Subcutaneous abdominal adipose tissue (tissue), 5 donors: ENCODE results near the gene SUPT5H.

ENCODE experiments used
- H3K27ac ChIP-seq: one replicate; pipeline ENCODE4 v1.7.0; 2013; ENCODE audit warnings: low read depth, mild to moderate bottlenecking, inconsistent platforms, low read length, moderate library complexity
- H3K27me3 ChIP-seq, 5 donors: one replicate each; pipeline ENCODE4 v1.7.0; 2013; ENCODE audit warnings: low read length in 5 of 5, inconsistent platforms in 1 of 5; ENCODE audit not compliant: control insufficient read depth in 5 of 5, insufficient read depth in 4 of 5
- H3K36me3 ChIP-seq, 5 donors: one replicate each; pipeline ENCODE4 v1.7.0; 2013; ENCODE audit warnings: low read length in 5 of 5; ENCODE audit not compliant: control insufficient read depth in 5 of 5, insufficient read depth in 5 of 5
- H3K4me1 ChIP-seq, 5 donors: one replicate each; pipeline ENCODE4 v1.7.0; 2013; ENCODE audit warnings: low read length in 5 of 5, mild to moderate bottlenecking in 3 of 5, moderate library complexity in 1 of 5; ENCODE audit not compliant: control insufficient read depth in 5 of 5, insufficient read depth in 5 of 5
- H3K4me3 ChIP-seq, 5 donors: one replicate each; pipeline ENCODE4 v1.7.0; 2013; ENCODE audit warnings: low read length in 5 of 5, low read depth in 1 of 5
- H3K9ac ChIP-seq, 5 donors: one replicate each; pipeline ENCODE4 v1.7.0; 2013; ENCODE audit warnings: low read length in 5 of 5, mild to moderate bottlenecking in 4 of 5, moderate library complexity in 3 of 5
- H3K9me3 ChIP-seq, 5 donors: one replicate each; pipeline ENCODE4 v1.7.0; 2013; ENCODE audit warnings: low read length in 5 of 5; ENCODE audit not compliant: control insufficient read depth in 5 of 5
- donor health status: healthy.
- donor health status: healthy.
- donor health status: healthy.
- donor health status: healthy.
- donor health status: healthy.

Gene SUPT5H

GRCh38 chr19:39413911-39414608 lies 31.3 kb upstream of the SUPT5H start:
- peak overlapping the region; percentile 99 for H3K27ac ChIP-seq
- H3K27me3 ChIP-seq = peaks cover 0 to 4% (median 0%) of the 10 kb centered on the region in 5 donors
- peak overlapping the region; percentile 70 to 100 (median 83) for H3K4me3 ChIP-seq
- H3K9ac ChIP-seq = peak overlapping the region; percentile 52 to 76 (median 68)
- peaks cover 0 to 33% (median 19%) of the 10 kb centered on the region in 5 donors for H3K36me3 ChIP-seq
- no peaks in the 10 kb centered on the region for H3K9me3 ChIP-seq
- peaks cover 22 to 48% (median 41%) of the 10 kb centered on the region in 5 donors for H3K4me1 ChIP-seq

GRCh38 chr19:39415111-39416046 lies 30.0 kb upstream of the SUPT5H start:
- no peaks in the 10 kb centered on the region for H3K9me3 ChIP-seq
- H3K36me3 ChIP-seq = peaks cover 0 to 40% (median 24%) of the 10 kb centered on the region in 5 donors
- peak overlapping the region; percentile 99 for H3K27ac ChIP-seq
- peak overlapping the region in 3 of 5 donors; percentile 82 to 100 (median 99) for H3K4me3 ChIP-seq
- H3K4me1 ChIP-seq = peaks cover 22 to 44% (median 40%) of the 10 kb centered on the region in 5 donors
- H3K27me3 ChIP-seq = peaks cover 0 to 4% (median 0%) of the 10 kb centered on the region in 5 donors
- H3K9ac ChIP-seq = peak overlapping the region in 3 of 5 donors; percentile 28 to 52 (median 38)

- H3K36me3 ChIP-seq = peaks cover 0 to 51% (median 32%) of the 10 kb centered on the region in 5 donors
- peak overlapping the region in 1 of 5 donors; percentile 4 for H3K9ac ChIP-seq
- H3K4me1 ChIP-seq = peaks cover 13 to 33% (median 29%) of the 10 kb centered on the region in 5 donors
- no peak overlapping the region for H3K27ac ChIP-seq
- no peak overlapping the region for H3K4me3 ChIP-seq
- no peaks in the 10 kb centered on the region for H3K9me3 ChIP-seq
- H3K27me3 ChIP-seq = peaks cover 0 to 4% (median 0%) of the 10 kb centered on the region in 5 donors
Measured at GRCh38 chr19:39416152-39417120, 28.9 kb upstream of the SUPT5H start.

GRCh38 chr19:39417463-39418181 lies 27.8 kb upstream of the SUPT5H start:
- H3K9me3 ChIP-seq = no peaks in the 10 kb centered on the region
- H3K4me3 ChIP-seq = no peak overlapping the region
- H3K27ac ChIP-seq = no peak overlapping the region
- no peaks in the 10 kb centered on the region for H3K27me3 ChIP-seq
- H3K9ac ChIP-seq = no peak overlapping the region
- H3K4me1 ChIP-seq = peaks cover 8 to 32% (median 27%) of the 10 kb centered on the region in 5 donors
- H3K36me3 ChIP-seq = peaks cover 0 to 60% (median 39%) of the 10 kb centered on the region in 5 donors

GRCh38 chr19:39419003-39419402 lies 26.4 kb upstream of the SUPT5H start:
- Histone ChIP-seq H3K27me3 (no peaks in the 10 kb centered on the region), H3K27ac (no peak overlapping the region), H3K9me3 (no peaks in the 10 kb centered on the region), H3K4me1 (peaks cover 5 to 23% (median 21%) of the 10 kb centered on the region in 5 donors), H3K9ac (no peak overlapping the region), H3K36me3 (peaks cover 0 to 74% (median 53%) of the 10 kb centered on the region in 5 donors), H3K4me3 (no peak overlapping the region)

- Histone ChIP-seq H3K4me1 (peaks cover 0 to 5% (median 4%) of the 10 kb centered on the region in 5 donors), H3K9ac (no peak overlapping the region), H3K4me3 (no peak overlapping the region), H3K27me3 (no peaks in the 10 kb centered on the region), H3K9me3 (no peaks in the 10 kb centered on the region), H3K36me3 (peaks cover 0 to 84% (median 59%) of the 10 kb centered on the region in 5 donors), H3K27ac (no peak overlapping the region)
Measured at GRCh38 chr19:39420769-39421168, 24.6 kb upstream of the SUPT5H start.

GRCh38 chr19:39422020-39422419 lies 23.4 kb upstream of the SUPT5H start:
- Histone ChIP-seq H3K4me1 (no peaks in the 10 kb centered on the region), H3K36me3 (peaks cover 0 to 71% (median 54%) of the 10 kb centered on the region in 5 donors), H3K4me3 (no peak overlapping the region), H3K9ac (no peak overlapping the region), H3K9me3 (no peaks in the 10 kb centered on the region), H3K27me3 (no peaks in the 10 kb centered on the region), H3K27ac (no peak overlapping the region)

- peaks cover 0 to 59% (median 48%) of the 10 kb centered on the region in 5 donors for H3K36me3 ChIP-seq
- H3K9ac ChIP-seq = no peak overlapping the region
Measured at GRCh38 chr19:39423258-39424086, 21.9 kb upstream of the SUPT5H start.

More at GRCh38 chr19:39423258-39424086, 21.9 kb upstream of the SUPT5H start:
- H3K4me1 ChIP-seq = peaks cover under 1 to 8% (median 5%) of the 10 kb centered on the region in 5 donors
- H3K27ac ChIP-seq = no peak overlapping the region
- no peaks in the 10 kb centered on the region for H3K9me3 ChIP-seq
- H3K4me3 ChIP-seq = no peak overlapping the region
- H3K27me3 ChIP-seq = no peaks in the 10 kb centered on the region
